NCI-H345 treated with DMSO at 0.1 percent for 48 hours (cell line): ENCODE data around the gene TUT4.

Source experiments
- DNase-seq: peaks from one replicate; lab custom pipeline; 2025; ENCODE audit not compliant: unreplicated experiment; lab: John Stamatoyannopoulos, UW

Gene TUT4

DNA sequence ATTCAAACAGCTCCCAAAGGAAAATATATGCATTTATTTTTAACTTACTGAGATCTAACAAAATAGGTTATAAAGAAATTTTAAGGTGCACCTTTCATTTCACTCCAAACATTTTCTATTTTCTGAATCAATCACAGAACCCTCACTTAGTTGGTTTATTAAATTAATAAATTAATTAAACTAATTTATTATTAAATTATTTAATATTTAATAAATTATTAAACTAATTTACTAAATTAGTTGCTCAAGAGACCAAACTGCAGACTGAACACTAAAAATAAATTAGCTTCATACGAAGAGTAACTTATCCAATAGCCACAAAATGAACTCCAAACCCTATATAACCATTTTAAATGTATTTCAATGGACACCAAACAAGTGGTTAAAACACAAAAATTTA, 80.5 kb downstream of the TUT4 start:
- no peak for DNase-seq

DNA sequence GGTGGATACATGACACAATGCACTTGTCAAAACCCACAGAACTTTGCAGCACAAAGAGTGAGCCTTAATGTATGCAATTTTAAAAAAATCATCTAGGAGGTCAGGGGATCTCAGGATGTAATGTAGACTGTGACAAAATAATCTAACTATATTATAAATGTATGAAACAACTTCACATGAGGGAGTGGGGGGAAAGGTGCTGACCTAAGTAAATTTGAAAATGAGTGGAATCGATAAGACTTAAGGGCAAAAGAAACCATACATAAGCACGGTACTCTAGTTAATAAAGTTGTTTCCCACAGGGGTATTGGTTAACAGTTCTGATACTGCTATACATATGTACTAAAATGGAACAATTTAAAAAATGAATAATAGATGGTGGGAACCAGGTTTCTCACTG, 83.8 kb downstream of the TUT4 start:
- no peak for DNase-seq

DNA sequence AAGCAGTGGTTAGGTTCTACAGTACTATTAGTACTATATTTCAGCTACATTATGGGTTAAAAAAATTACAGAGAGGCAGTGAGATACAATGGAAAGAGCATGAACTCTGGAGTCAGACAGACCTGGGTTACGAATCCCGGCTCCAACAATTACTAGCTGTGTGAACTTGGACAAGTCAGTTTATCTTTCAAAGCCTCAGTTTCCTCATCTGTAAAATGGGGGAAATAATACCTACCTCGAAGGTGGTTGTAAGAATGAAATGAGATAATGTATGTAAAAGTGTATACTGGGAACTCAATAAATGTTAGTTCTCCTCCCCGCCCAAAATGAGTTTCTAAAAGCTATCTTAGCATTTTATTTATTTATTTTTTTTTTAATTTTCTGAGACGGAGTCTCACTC, 89.0 kb downstream of the TUT4 start:
- no peak for DNase-seq

DNA sequence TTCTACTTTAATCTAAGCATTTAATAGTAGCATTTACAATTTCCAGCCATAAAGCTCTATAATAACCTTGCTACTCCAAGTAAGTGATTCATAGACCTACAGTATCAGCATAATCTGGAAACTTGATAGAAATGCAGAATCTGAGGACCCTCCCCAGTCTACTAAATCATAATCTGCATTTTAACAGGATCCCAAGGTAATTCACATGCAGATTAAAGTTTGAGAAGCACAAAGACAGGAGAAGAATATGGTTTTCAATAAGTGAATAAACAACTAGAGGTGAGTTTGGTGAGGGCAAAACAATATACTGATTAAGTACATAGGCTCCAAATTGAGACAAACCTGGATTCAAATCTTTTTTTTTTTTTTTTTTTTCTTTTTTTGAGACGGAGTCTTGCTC, 91.1 kb downstream of the TUT4 start:
- no peak for DNase-seq

DNA sequence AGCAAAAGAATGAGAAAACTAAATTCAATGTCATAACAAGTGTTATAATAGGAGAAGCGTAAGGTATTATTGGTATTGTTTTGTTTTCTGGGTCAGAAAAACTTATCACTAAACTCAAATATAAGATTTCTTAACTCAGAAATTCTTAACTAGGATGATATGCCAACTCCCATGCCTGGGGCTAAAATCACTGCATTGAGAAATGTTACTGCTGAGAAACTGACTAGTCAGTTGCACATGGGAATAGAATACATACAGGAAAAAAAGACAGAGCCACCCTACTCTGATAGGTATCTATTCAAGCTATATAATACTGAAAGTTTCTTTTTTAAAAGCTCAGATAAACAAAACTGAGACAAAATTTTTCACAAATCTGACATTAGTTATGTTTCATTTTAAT, 92.2 kb downstream of the TUT4 start:
- no peak for DNase-seq

DNA sequence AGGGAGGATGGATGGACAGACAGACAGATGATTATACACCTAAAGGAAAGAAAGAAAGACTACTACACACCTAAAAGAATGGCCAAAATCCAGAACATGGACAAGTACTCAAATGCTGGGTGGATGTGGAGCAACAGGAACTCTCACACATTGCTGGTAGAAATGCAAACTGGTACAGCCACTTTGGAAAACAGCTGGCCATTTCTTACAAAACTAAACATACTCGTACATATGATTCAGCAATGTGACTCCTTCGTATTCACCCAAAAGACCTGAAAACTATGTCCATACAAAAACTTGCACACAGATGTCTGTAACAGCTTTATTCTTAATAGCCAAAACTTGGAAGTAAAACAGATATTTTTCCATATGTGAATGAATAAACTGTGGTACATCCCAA, 97.2 kb downstream of the TUT4 start:
- DNase-seq, result no peak

DNA sequence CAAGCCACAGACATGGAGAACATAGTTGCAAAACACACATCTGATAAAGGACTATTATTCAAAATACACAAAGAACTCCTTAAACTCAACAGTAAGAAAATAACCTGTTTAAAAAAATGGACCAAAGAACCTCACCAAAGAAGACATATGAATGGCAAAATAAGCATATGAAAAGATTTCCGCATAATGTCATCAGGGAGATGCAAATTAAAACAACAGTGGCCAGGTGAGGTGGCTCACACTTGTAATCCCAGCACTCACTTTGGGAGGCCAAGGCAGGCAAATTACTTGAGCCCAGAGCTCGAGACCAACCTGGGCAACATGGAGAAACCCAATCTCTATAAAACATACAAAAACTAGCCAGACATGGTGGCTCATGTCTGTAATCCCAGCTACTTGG, 98.1 kb downstream of the TUT4 start:
- no peak for DNase-seq

DNA sequence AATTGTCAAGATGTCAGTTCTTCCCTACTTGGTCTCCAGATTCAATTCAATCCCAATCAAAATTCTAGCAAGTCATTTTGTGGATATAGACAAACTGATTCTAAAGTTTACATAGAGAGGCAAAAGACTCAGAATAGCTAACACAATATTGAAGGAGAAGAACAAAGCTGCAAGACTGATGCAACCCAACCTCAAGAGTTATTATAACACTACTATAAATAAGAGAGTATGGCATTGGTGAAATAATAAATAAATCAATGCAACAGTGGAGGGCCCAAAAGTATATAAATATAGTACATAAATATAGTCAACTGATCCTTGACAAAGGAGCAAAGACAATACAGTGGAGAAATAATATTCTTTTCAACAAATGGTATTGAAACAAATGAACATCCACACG, 98.8 kb downstream of the TUT4 start:
- DNase-seq, result no peak

DNA sequence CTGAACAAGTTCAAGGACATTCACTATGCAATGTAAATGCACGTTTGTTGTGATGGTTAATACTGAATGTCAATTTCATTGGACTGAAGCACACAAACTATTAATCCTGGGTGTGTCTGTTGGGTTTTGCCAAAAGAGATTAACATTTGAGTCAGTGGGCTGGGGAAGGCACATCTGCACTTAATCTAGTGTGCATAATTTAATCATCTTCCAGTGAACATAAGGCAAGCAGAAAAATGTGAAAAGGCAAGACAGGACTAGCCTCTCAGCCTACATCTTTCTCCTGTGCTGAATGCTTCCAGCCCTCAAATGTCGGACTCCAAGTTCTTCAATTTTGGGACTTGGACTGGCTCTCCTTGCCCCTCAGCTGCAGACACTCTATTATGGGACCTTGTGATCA, 108.4 kb downstream of the TUT4 start:
- DNase-seq, result no peak

DNA sequence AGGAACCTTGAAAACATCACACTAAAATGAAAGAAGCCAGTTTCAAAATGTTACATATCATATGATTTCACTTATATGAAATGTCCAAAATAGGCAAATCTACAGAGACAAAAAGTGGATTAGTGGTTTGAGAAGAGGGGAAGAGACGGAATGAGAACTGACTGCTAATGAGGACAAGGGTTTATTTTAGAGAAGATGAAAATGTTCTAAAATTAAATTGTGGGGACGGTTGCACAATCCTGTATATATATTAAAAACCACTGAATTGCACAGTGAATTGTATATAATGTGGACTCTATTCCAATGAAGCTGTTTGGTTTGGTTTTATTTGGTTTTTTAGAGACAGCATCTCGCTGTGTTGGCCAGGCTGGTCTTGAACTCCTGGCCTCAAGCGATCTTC, 112.9 kb downstream of the TUT4 start:
- no peak for DNase-seq

DNA sequence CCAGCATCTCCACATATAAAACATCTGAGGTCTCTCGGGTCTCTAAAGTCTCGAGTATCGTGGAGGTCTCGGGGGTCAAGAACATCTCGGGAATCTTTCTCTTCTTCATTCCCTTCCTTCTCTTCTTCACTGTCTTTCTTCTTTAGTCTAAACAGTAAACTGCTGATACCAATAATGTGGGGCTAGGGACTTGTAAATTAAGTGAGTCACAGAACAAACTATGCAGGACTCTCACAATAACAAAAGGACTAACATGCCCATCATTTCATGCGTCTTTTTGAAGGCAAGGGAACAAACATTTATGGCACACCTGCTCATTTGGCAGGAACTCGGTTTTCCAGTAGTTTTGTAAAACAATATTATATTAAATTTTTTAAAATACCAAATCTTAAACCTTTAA, 116.1 kb downstream of the TUT4 start:
- no peak for DNase-seq

DNA sequence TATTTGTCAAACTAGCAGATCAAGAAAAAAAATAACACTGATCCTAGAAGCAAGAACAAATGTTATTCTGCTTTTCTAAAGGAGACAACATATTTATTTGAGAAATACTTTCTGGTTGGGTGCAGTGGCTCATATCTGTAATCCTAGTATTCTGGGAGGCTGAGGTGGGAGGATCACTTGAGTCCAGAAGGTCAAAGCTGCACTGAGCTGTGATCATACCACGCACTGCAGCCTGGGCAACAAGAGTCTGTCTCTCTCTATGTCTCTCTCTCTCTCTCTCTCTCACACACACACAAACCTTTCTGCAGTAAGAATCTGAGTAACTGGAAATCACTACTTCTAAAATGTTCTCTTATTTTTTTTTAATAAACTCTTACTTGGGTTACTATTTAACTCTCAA, 117.2 kb downstream of the TUT4 start:
- no peak for DNase-seq

DNA sequence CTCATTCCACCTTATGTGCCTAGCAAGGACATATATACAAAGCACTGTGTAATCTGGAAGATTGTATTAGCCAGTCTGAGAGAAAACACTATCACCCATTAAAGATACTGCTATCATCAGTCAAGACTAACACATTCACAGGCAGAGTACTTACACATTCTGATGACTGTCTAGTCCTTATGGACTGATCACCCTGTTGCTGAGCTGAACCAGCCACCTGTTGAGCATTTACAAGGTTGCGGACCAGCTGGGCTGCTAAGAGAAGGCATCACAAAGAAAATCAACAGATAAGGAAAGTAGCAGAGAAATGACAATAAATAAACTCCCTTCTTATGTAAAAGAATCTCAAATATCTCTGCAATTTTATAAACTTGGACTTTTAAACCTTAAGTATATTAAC, 117.7 kb downstream of the TUT4 start:
- DNase-seq, result no peak

DNA sequence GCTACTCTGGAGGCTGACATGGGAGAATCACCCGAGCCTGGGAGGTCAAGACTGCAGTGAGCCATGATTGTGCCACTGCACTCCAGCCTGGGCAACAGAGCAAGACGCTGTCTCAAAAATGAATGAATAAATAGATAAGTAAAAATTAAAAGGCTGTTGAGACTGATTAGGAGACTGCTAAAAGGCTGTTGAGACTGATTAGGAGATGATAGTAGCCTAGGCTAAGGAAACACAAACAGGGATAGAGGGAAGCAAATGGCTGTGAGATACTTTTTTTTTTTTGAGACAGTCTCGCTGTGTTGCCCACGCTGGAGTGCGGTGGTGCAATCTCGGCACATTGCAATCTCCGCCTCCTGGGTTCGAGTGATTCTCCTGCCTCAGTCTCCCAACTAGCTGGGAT, 120.1 kb downstream of the TUT4 start:
- no peak for DNase-seq

DNA sequence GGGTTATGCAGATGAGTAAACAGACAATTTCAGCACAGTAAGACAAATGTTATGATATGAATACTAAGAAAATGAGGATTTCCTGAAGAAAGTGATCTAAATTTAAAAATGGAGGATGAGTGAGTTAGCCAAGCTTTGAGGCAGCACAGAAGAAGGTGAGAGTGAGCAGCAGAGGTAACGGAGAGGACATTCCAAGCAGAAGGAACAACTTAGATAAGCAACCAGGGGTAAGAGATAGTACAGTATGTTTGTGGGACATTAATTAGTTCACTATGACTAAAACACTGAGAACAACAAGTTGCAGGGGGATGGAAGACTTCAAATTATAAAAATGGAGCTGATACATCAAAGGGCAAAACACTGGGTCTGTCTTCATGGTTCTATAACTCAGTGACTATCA, 125.7 kb downstream of the TUT4 start:
- no peak for DNase-seq

DNA sequence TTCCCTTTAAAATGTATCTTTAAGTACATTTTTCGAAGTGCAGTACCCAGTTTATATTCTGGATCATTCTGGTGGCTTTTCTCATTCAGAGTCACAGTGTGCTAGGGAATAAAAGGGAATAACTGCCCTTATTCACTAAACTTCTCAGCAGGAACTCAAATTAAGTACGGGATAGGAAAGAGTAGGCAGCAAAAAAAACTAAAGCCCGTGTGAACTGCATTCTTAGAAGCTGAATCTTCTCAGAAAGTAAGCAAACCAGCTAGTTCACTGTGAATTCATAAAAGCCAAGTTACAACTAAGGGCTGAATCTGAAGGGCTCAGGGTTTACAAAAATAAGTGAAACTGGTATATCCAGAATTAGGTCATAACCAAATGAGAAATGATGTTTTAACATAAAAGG, 126.5 kb downstream of the TUT4 start:
- DNase-seq, result no peak

DNA sequence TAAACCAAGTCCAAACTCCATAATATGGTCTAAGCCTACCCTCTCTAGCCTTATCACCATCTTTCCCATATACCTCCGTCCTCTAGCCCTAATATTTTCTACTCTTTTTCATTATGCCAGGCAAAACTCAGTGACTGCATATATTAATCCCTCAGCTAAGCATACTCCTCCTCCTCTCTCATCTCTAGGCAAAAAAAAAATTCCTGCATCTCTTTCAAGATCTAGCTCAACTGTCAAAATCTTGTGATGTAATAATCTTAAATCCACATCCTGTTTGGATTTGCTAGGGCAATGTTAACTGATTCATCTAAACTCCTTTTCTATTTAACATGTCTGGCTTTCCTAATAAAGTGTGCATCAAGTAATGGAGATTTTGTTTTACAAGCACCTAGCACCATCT, 128.1 kb downstream of the TUT4 start:
- DNase-seq, result no peak

DNA sequence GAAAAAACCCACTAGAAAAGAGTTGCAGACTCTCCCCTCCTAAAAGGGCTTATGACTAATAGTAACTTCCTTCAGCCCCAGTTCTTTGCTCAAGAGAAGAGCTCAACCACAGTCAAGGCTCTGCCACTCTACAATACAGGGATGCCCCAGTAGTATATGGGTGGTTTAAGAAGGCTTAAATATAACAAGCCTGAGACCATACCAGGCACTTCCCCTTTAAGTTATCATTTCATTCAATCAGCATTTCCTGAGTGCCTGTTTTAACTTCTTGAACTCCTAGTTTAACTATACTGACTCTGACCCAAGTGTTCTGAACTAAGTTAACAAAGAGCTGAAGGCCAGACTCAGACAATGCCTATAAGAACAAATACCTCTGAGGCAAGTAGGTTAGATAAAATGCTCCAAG, 128.7 kb downstream of the TUT4 start:
- DNase-seq, result no peak

DNA sequence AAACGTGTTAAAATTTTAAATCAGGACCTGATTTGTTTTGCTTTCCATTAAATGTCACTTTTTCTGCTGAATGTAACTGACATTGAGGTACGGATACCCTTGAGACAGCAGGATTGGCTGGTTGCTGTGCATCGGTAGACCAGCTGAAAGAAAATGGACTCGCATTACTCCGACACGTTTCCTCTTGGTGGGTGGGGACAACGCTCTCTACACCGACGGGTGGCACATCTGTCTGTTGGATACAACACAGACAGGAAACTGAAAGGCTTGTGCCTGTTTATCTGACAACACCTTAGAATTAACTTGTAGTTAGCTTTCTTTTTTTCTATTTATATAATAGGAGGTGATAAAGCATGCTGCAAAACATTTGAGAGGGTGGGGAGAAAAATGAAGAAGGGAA, 129.1 kb downstream of the TUT4 start:
- DNase-seq, result no peak

DNA sequence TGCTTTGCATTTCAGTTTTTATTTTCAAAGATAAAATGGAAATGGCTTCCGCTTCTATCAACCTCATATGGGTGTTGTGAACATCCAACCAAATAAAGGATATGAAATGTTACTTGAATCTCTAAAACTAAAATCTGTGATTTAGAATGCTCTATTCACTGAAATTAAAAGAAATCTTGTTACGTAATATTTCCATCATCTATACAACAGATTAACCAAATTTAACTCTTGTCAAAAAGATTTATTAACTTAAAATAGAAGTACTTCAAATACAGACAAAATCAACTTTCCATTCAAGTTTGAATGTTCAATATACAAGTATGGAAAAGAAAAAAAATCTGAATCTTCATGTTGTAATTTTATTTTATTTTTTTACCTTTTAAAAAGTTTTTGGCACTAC, 129.8 kb downstream of the TUT4 start:
- DNase-seq, result no peak

DNA sequence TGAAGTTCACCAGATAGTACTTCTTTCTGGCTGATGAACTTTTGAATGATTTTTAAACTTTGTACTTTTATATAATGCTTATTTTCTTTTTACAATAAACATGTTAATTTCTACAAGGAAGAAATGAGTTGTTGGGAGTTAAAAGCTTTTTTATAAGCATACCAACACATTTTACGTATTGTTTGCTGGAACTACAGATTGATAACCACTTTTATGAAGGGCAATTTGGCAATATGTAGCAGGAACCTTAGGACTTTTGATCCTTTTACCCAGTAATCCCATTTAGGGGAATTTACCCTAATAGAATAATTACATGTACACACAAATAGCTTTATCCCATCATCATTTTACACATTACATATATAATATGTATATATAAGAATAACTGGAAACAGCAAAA, 132.2 kb downstream of the TUT4 start:
- no peak for DNase-seq

DNA sequence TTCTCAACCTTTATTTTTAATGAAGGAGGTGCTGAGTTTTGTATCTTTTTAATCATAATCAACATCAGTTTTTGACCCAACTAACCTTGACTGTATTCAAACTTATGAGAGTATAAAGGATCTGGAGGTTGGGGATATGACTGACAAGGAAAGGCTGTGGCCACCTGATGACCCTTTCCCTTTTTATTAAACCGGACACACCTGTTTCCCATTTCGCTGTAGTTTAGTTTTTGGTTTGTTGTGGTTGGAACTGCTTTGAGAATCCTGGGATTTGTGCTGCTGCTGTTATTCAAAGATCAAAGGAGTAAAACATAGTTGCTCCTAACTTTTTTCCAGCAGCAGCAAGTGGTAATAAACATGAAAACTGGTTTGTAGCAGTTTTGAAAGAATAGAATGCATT, 136.1 kb downstream of the TUT4 start:
- DNase-seq, result no peak

DNA sequence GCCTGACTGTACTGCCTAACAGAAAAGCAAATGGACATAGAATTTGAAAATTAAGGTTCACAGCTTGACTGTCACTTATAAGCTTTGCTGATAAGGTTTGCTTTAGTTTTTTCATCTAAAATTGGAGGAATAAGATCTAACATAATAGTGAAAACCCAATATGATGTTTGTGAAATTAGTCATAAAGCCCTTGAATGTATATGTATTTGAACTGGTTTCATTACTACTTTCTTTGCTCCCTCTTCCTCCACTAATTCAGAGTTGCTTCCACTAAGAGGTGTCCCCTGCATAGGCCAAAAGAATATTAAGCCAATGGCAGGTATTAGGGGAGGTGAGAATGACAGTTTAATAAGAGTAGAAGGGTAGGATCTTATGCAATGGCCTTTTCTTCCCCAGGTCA, 137.9 kb downstream of the TUT4 start:
- DNase-seq, result no peak

DNA sequence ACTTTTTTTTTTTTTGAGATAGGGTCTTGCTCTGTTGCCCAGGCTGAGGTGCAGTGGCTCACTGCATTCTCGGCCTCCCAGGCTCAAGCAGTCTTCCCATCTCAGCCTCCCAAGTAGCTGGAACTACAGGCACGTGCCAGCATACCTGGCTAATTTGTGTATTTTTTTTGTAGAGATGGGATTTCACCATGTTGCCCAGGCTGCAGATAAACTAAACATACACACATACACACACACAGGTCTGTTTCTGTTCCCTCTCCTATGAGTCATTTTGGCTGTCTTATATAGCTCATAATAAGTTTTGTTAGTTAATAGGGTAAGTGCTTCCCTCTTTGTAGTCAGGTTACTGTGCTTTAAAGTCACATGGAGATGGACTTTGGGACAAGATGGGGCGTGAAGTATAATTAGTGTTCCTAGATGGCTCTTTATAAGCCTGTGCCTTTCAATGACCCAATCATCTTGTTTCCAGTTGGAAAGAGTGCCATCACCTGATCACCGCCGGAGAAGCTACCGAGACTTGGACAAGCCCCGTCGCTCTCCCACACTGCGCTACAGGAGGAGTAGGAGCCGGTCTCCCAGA, 139.4 kb downstream of the TUT4 start:
- DNase-seq, result no peak
